HG02610 (cell line): ENCODE results near the gene TTLL10.

Experiments
- ATAC-seq: cut with Tn5 transposase; IDR thresholded peaks from one replicate; pipeline ENCODE4 v1.9.1; 2021; ENCODE audit warnings: mild to moderate bottlenecking, moderate library complexity; ENCODE audit not compliant: unreplicated experiment

The TTLL10 gene

GRCh38 chr1:1157426-1157913, 16.2 kb upstream of the TTLL10 start:
- ATAC-seq, result no peak

- ATAC-seq, result no peak
Measured at GRCh38 chr1:1157914-1158710, 15.6 kb upstream of the TTLL10 start.

- no peak for ATAC-seq
Measured at GRCh38 chr1:1160281-1160930, 13.3 kb upstream of the TTLL10 start.

- ATAC-seq, result no peak
Measured at GRCh38 chr1:1161078-1161682, 12.5 kb upstream of the TTLL10 start.

- no peak for ATAC-seq
Measured at GRCh38 chr1:1161683-1162079, 12.0 kb upstream of the TTLL10 start.

DNA sequence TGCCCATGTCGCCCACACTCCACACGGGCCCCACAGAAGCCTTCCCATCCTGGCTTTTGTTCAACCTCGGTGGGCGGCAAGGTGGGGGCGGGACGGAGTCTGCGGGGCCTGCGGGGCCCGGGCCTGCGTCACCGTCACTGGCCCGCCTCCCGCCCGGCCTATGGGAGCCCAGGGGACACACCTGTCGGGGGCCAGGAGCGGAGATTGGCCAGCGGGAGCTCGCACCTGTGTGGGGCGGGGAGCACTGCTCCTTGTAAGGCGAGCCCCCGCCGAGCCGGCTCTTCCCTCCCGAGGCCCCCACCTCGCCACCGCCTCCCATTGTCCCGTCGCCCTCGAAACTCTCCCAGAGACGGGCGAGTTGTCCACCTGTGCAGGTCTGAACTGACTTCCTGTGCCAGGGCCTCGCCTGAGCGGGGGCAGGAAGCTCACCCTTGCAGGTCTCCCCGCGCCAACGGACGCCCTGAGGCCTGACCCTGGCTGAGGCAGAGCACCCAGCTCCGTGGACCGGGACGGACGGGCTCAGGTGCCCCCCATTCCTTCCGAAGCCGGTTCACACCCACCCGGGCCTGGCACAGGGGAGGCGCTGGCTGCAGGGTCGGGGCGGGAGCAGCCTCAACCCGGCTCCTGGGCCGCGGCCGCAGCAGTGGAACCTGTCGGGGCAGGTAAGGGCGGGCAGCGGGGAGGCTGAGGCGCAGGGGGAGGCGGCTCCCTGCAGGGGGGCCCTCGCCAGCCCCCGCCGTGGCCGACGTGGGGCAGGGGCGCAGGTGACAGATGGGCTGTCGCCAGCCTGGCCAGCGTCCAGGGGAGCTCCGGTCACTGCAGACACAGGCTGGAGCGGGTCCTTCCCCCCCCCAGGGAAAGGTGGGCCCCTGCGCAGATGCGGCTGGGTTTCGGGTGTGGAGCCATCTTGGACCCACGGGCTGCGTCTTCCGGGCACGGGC, 10.8 kb upstream of the TTLL10 start:
- no peak for ATAC-seq

- ATAC-seq, result no peak
Measured at GRCh38 chr1:1163538-1164070, 10.1 kb upstream of the TTLL10 start.

DNA sequence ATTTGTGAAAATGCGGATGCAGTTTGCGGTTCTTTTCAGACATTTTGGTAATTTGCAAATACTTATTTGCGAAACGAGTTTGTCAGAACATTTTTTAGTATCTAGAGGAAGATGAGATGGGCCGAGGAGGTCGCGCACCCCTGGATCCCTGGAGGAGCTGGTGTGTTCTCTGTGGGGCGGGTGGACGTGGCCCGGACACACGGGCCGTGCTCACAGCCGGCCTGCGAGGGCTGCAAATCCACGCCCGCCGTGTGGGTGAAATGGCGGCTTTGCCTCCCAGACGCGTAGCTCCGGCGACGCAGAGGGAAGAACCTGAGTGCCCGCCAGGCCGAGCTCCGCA, 9.3 kb upstream of the TTLL10 start:
- ATAC-seq, result no peak

GRCh38 chr1:1164701-1165451, 8.8 kb upstream of the TTLL10 start:
- ATAC-seq, result no peak

GRCh38 chr1:1165485-1165884, 8.2 kb upstream of the TTLL10 start:
- no peak for ATAC-seq

DNA sequence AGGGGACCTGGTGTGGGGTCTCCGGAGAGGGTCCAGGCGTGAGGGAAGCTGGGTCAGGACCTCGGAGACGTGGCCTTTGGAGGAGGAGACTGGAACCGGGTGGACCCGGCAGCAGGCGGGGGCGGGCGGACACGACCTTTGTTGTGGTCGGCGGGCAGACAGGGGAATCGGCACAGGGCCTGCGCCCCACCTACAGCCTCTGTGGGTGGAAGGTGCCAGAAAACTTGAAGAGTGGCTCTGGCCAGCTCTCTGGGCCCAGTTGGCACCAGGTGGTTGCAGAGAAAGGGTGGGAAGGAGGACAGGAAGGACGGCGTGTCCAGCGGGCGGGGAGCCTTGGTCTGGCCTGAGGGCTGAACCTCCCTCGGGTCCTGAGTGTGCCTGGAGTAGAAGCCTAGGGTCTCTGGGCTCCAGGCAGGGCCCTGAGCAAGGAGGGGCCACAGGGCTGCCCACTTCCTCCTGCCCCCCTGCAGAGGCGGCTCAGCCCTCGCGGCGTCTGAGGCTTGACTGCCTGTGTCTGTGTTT, 7.7 kb upstream of the TTLL10 start:
- no peak for ATAC-seq

- ATAC-seq, result no peak
Measured at GRCh38 chr1:1166642-1167397, 6.9 kb upstream of the TTLL10 start.

GRCh38 chr1:1167398-1167821, 6.3 kb upstream of the TTLL10 start:
- no peak for ATAC-seq

GRCh38 chr1:1167841-1168450, 5.7 kb upstream of the TTLL10 start:
- no peak for ATAC-seq

- no peak for ATAC-seq
Measured at GRCh38 chr1:1168451-1169411, 4.9 kb upstream of the TTLL10 start.

DNA sequence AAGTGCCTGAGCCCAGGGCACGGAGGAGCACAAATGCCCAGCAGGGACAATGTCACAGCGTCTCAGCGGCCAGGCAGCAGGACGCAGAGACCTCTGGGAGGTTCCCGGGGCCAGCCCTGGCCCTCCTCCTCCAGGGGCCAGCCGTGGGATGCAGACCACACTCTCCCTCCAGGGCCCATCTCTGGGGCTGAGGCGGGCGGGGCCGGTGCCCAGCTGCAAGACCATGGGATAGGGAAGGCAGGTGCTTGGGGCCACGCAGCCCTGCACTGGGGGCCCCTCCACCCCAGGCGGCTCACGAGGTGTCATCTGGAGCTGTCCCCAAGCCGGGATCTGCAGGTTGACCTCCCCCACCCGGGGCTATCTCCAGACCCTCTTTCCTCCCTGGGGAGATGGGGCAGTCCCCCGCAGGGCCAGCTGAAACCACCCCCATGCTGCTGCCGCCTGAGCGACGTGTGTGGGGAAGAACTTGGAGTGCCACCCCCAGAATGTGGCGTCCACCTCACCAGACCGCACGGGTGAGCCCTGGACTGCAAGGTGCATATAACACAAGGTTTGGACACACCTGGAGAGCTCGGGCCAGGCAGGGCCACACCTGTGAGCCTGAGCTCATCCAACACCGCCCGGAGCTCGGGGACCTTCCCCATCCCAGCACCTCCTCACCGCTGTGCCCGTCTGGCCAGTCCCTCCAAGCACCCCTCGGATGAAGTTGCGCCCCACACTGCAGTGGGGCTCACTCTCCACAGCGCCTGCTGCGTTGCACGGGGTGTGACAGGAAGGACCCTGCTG, 4.1 kb upstream of the TTLL10 start:
- ATAC-seq, result no peak
